B cell (primary cell): Measurements from ENCODE around the gene IFIT5.

Experiments used
- CTCF ChIP-seq: fragments of 200-600 bp; IDR thresholded peaks from one replicate; pipeline ENCODE4 v1.8.0; 2022; ENCODE audit warnings: antibody characterized with exemption, mild to moderate bottlenecking
- EZH2 ChIP-seq: IDR thresholded peaks from 2 replicates; pipeline ENCODE4 v1.6.1; 2012; ENCODE audit warnings: borderline replicate concordance, low read depth, mild to moderate bottlenecking, moderate library complexity, low read length; ENCODE audit not compliant: insufficient read depth, poor library complexity, severe bottlenecking

GRCh38 chr10:89414879-89415821 lies 782 bp downstream of the IFIT5 start:
- TF ChIP-seq EZH2: no peak
- TF ChIP-seq CTCF: no peak
